ENCODE measurements around the gene PSMB5. TPM values are rescaled to one million over a fixed set of nuclear protein-coding genes. Genes with fewer than 3 reads are reported as not detected.

PSMB5 gene
- total RNA-seq, 1 donor from 2014 or later = 177 TPM

GRCh38 chr14:23049011-23049410 lies 14.3 kb upstream of the PSMB5 start:
- no peaks in the 10 kb centered on the region for H3K9me3 Mint-ChIP-seq
- no peak for DNase-seq (ENCODE audit: extremely low spot score, unreplicated experiment)
- no peak overlapping the region for H3K4me3 Mint-ChIP-seq
- H3K27me3 Mint-ChIP-seq = peaks cover 1% of the 10 kb centered on the region
- TF ChIP-seq CTCF (conservative IDR thresholded peaks at IDR 0.05) = no peak
- peaks cover 1% of the 10 kb centered on the region for H3K4me1 Mint-ChIP-seq (ENCODE audit: unreplicated experiment)
- peaks cover 5% of the 10 kb centered on the region for H3K36me3 Mint-ChIP-seq
- H3K27ac Mint-ChIP-seq = no peak overlapping the region

GRCh38 chr14:23047751-23048693 lies 13.3 kb upstream of the PSMB5 start:
- Mint-ChIP-seq H3K36me3 (peaks cover 5% of the 10 kb centered on the region), H3K4me3 (no peak overlapping the region), H3K27me3 (peaks cover 7% of the 10 kb centered on the region), H3K4me1 (ENCODE audit: unreplicated experiment) (peaks cover 5% of the 10 kb centered on the region), H3K9me3 (no peaks in the 10 kb centered on the region), H3K27ac (no peak overlapping the region)
- no peak for TF ChIP-seq CTCF (conservative IDR thresholded peaks at IDR 0.05)
- DNase-seq (ENCODE audit: extremely low spot score, unreplicated experiment) = no peak

- peaks cover 5% of the 10 kb centered on the region for H3K4me1 Mint-ChIP-seq (ENCODE audit: unreplicated experiment)
- TF ChIP-seq CTCF (conservative IDR thresholded peaks at IDR 0.05) = no peak
- no peaks in the 10 kb centered on the region for H3K9me3 Mint-ChIP-seq
- peaks cover 5% of the 10 kb centered on the region for H3K36me3 Mint-ChIP-seq
- H3K27ac Mint-ChIP-seq = no peak overlapping the region
- no peak overlapping the region for H3K4me3 Mint-ChIP-seq
- peaks cover 7% of the 10 kb centered on the region for H3K27me3 Mint-ChIP-seq
- no peak for DNase-seq (ENCODE audit: extremely low spot score, unreplicated experiment)
Measured at GRCh38 chr14:23047034-23047634, 12.4 kb upstream of the PSMB5 start.

GRCh38 chr14:23045419-23046357 lies 11.0 kb upstream of the PSMB5 start:
- H3K4me1 Mint-ChIP-seq (ENCODE audit: unreplicated experiment) = peaks cover 5% of the 10 kb centered on the region
- no peak overlapping the region for H3K4me3 Mint-ChIP-seq
- no peak overlapping the region for H3K27ac Mint-ChIP-seq
- H3K36me3 Mint-ChIP-seq = peaks cover 5% of the 10 kb centered on the region
- DNase-seq (ENCODE audit: extremely low spot score, unreplicated experiment) = no peak
- no peaks in the 10 kb centered on the region for H3K9me3 Mint-ChIP-seq
- no peak for TF ChIP-seq CTCF (conservative IDR thresholded peaks at IDR 0.05)
- H3K27me3 Mint-ChIP-seq = peaks cover 7% of the 10 kb centered on the region

GRCh38 chr14:23044840-23045239 lies 10.1 kb upstream of the PSMB5 start:
- no peak for TF ChIP-seq CTCF (conservative IDR thresholded peaks at IDR 0.05)
- Mint-ChIP-seq H3K9me3 (no peaks in the 10 kb centered on the region), H3K4me1 (ENCODE audit: unreplicated experiment) (peaks cover 5% of the 10 kb centered on the region), H3K36me3 (peaks cover 5% of the 10 kb centered on the region), H3K27me3 (peaks cover 7% of the 10 kb centered on the region), H3K27ac (no peak overlapping the region), H3K4me3 (no peak overlapping the region)
- DNase-seq (ENCODE audit: extremely low spot score, unreplicated experiment) = no peak

Data from type B pancreatic cell (in vitro differentiated cells).